HG03378 (cell line): ENCODE data around the gene TFCP2L1.
"Not testable (repeated sequence)": the region's sequence is repeated elsewhere in the genome, so short reads cannot be mapped to it uniquely, and the experiment has no call there.

Experiments used
- ATAC-seq: cut with Tn5 transposase; IDR thresholded peaks from one replicate; pipeline ENCODE4 v1.9.1; 2021; ENCODE audit warnings: mild to moderate bottlenecking, moderate library complexity; ENCODE audit not compliant: unreplicated experiment

TFCP2L1 gene

GRCh38 chr2:121284463-121285449 lies at the start of gene TFCP2L1:
TFCP2L1 (minus strand) TSS chr2:121285202; CDS start chr2:121285109, 93 bp downstream.
- ATAC-seq = no peak

GRCh38 chr2:121333834-121334558 lies 49.0 kb upstream of the TFCP2L1 start:
- peak; percentile 85 for ATAC-seq

GRCh38 chr2:121333231-121333630 lies 48.2 kb upstream of the TFCP2L1 start:
- no peak for ATAC-seq

- not testable (repeated sequence) for ATAC-seq
Observed at GRCh38 chr2:121331324-121331723, 46.3 kb upstream of the TFCP2L1 start.

GRCh38 chr2:121330921-121331320 lies 45.9 kb upstream of the TFCP2L1 start:
- ATAC-seq = no peak

- ATAC-seq = no peak
Observed at GRCh38 chr2:121329786-121330185, 44.8 kb upstream of the TFCP2L1 start.

- no peak for ATAC-seq
Observed at GRCh38 chr2:121326628-121327027, 41.6 kb upstream of the TFCP2L1 start.

GRCh38 chr2:121324601-121325000 lies 39.6 kb upstream of the TFCP2L1 start:
- no peak for ATAC-seq

- ATAC-seq = no peak
Observed at GRCh38 chr2:121321476-121321875, 36.5 kb upstream of the TFCP2L1 start.

GRCh38 chr2:121319941-121320340 lies 34.9 kb upstream of the TFCP2L1 start:
- ATAC-seq = no peak

GRCh38 chr2:121316986-121317385 lies 32.0 kb upstream of the TFCP2L1 start:
- ATAC-seq = no peak

GRCh38 chr2:121313701-121314100 lies 28.7 kb upstream of the TFCP2L1 start:
- not testable (repeated sequence) for ATAC-seq

- peak; percentile 59 for ATAC-seq
Observed at GRCh38 chr2:121309801-121310200, 24.8 kb upstream of the TFCP2L1 start.

- no peak for ATAC-seq
Observed at GRCh38 chr2:121309323-121309722, 24.3 kb upstream of the TFCP2L1 start.

- no peak for ATAC-seq
Observed at GRCh38 chr2:121307048-121307447, 22.0 kb upstream of the TFCP2L1 start.

- ATAC-seq = no peak
Observed at GRCh38 chr2:121304941-121305340, 19.9 kb upstream of the TFCP2L1 start.

- no peak for ATAC-seq
Observed at GRCh38 chr2:121303531-121304263, 18.7 kb upstream of the TFCP2L1 start.

- ATAC-seq = not testable (repeated sequence)
Observed at GRCh38 chr2:121301190-121301589, 16.2 kb upstream of the TFCP2L1 start.

GRCh38 chr2:121298476-121298875 lies 13.5 kb upstream of the TFCP2L1 start:
- no peak for ATAC-seq

- ATAC-seq = not testable (repeated sequence)
Observed at GRCh38 chr2:121297866-121298265, 12.9 kb upstream of the TFCP2L1 start.

GRCh38 chr2:121297217-121297830 lies 12.3 kb upstream of the TFCP2L1 start:
- ATAC-seq = no peak
